ENCODE results near the gene PTGER1.

PTGER1 gene

DNA sequence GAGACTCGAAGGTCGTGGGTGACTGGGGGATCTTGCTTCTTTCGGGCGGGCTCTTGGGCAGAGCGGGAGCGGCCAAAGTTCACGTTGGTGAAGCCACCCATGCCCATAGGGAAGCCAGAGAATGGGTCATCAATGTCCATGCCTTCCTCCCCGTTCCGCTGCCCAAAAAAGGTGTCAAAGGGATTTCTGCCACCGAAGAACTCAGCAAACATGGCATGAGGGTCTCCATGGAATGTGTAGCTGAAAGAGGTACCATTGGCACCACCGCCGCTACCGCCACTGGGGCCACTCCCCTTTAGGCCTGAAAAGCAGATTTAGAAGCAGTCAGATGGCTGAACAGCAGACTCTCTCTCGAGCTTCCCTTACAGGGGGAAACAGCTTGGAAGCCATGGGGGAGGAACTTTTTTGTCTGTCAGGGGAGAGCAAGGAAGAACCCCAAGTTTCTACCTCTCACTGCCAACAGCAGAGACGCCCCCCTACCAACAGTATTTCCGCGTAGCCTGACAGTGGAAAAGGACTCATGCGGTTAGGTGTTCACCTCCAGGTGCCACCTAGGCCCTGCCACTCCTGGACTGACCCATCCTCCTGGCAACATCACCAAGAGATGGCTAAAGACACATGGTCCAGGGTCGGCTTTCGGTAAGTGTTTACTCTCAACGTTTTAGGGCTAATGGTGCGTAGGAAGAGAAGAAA is 41.7 kb upstream of the PTGER1 start:
- ATAC-seq = no peak
- no peak for TF ChIP-seq TOX (CRISPR knock-in tag; IDR thresholded peaks at IDR 0.05; ENCODE audit: borderline replicate concordance)
- no peak for TF ChIP-seq SNAI2 (CRISPR knock-in tag; IDR thresholded peaks at IDR 0.05)
- TF ChIP-seq ZC3H10 (CRISPR knock-in tag; IDR thresholded peaks at IDR 0.05) = no peak
- TF ChIP-seq TCF4 (CRISPR knock-in tag; IDR thresholded peaks at IDR 0.05; ENCODE audit: borderline replicate concordance) = no peak
- no peak for TF ChIP-seq ZNF8 (CRISPR knock-in tag; IDR thresholded peaks at IDR 0.05)
- no peak for TF ChIP-seq TSHZ2 (CRISPR knock-in tag; IDR thresholded peaks at IDR 0.05)
- TF ChIP-seq ESRRG (CRISPR knock-in tag; IDR thresholded peaks at IDR 0.05) = no peak
- TF ChIP-seq RARB (CRISPR knock-in tag; IDR thresholded peaks at IDR 0.05) = no peak
- TF ChIP-seq CSRNP3 (CRISPR knock-in tag; IDR thresholded peaks at IDR 0.05) = no peak
- TF ChIP-seq ZNF70 (CRISPR knock-in tag; IDR thresholded peaks at IDR 0.05) = no peak
- no peak for TF ChIP-seq ZFP3 (CRISPR knock-in tag; IDR thresholded peaks at IDR 0.05)
- TF ChIP-seq CSDC2 (CRISPR knock-in tag; IDR thresholded peaks at IDR 0.05) = no peak

DNA sequence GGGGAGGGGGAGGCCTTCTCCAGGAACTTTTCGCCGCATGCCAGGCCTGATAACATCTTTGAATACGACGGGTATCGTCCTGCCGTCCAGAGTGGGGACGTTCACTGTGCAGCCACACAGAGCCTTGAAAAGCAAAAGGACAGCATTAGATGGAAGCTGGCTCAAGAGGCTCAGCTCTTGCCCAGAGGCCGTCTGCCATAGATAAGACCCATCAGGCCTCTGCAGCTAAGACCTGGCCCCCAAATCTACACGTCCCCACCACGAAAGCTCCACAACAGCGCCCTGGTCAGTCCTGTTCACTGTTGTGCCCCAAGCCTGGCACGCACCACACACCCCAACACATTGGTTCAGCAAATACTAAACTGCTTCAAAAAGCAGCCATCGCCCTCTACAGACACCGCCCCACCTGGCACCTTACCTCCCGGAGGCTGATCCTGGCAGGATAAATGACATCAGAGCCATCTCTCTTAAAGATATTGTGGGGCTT is 40.9 kb upstream of the PTGER1 start:
- TF ChIP-seq PATZ1 (CRISPR knock-in tag; IDR thresholded peaks at IDR 0.05; ENCODE audit: borderline replicate concordance) (no peak), CSRNP3 (CRISPR knock-in tag; IDR thresholded peaks at IDR 0.05) (no peak), TOX (CRISPR knock-in tag; IDR thresholded peaks at IDR 0.05; ENCODE audit: borderline replicate concordance) (no peak), ARNTL (CRISPR knock-in tag; IDR thresholded peaks at IDR 0.05; ENCODE audit: borderline replicate concordance, low read depth) (no peak), PPARA (CRISPR knock-in tag; IDR thresholded peaks at IDR 0.05; ENCODE audit: borderline replicate concordance) (no peak), CREB5 (CRISPR knock-in tag; IDR thresholded peaks at IDR 0.05; ENCODE audit: low read depth) (no peak), ZNF565 (CRISPR knock-in tag; conservative IDR thresholded peaks at IDR 0.05; ENCODE audit: low read depth) (no peak), ESRRG (CRISPR knock-in tag; IDR thresholded peaks at IDR 0.05) (no peak)
- ATAC-seq = no peak

- no peak for ATAC-seq
- no peak for TF ChIP-seq TSHZ2 (CRISPR knock-in tag; IDR thresholded peaks at IDR 0.05)
- TF ChIP-seq ZC3H10 (CRISPR knock-in tag; IDR thresholded peaks at IDR 0.05) = no peak
- TF ChIP-seq BACH2 (CRISPR knock-in tag; IDR thresholded peaks at IDR 0.05; ENCODE audit: borderline replicate concordance) = no peak
These were observed 40.4 kb upstream of the PTGER1 start for GRCh38 chr19:14515501-14516047.

All from SK-N-SH treated with all-trans-retinoic acid at 6 μM for 48 hours (cell line).